ENCODE data around the gene CENPX. TPM values are rescaled to one million over a fixed set of nuclear protein-coding genes. Genes with fewer than 3 reads are reported as not detected.

CENPX gene
- total and polyA plus RNA-seq, 2 of the 13 experiments (the other 11 are each of a cell fraction or from before 2014, with no cell fraction given) = 92.7 to 170 TPM

- TF ChIP-seq RBFOX2 (IDR thresholded peaks at IDR 0.05; ENCODE audit: low read depth, low read length) = peak; percentile 85
- TF ChIP-seq ZNF546 (CRISPR knock-in tag; conservative IDR thresholded peaks at IDR 0.05) = 0 out of 2 replicates have a peak, but pooled peaks have one; percentile 23
- no peak for TF ChIP-seq NFE2 (CRISPR knock-in tag; IDR thresholded peaks at IDR 0.05)
- TF ChIP-seq ZNF326 (CRISPR knock-in tag; IDR thresholded peaks at IDR 0.05; ENCODE audit: borderline replicate concordance) = peak; percentile 90
- peak; percentile 55 for TF ChIP-seq ZBTB4 (CRISPR knock-in tag; IDR thresholded peaks at IDR 0.05; ENCODE audit: borderline replicate concordance)
- 0 out of 2 replicates have a peak, but pooled peaks have one; percentile 5 for TF ChIP-seq GABPB1 (CRISPR knock-in tag; IDR thresholded peaks at IDR 0.05)
- peak; percentile 48; the same call in 1 of the 2 replicates for TF ChIP-seq MTA1 (CRISPR knock-in tag; IDR thresholded peaks at IDR 0.05; ENCODE audit: borderline replicate concordance)
- TF ChIP-seq ZNF670 (CRISPR knock-in tag; IDR thresholded peaks at IDR 0.05; ENCODE audit: borderline replicate concordance) = 0 out of 2 replicates have a peak, but pooled peaks have one; percentile 32
- no peak for TF ChIP-seq TBX3 (IDR thresholded peaks at IDR 0.05; ENCODE audit: borderline replicate concordance)
- 0 out of 2 replicates have a peak, but pooled peaks have one; percentile 18 for TF ChIP-seq KDM2A (CRISPR knock-in tag; IDR thresholded peaks at IDR 0.05; ENCODE audit: borderline replicate concordance, low read depth)
- TF ChIP-seq MATR3 (CRISPR knock-in tag; IDR thresholded peaks at IDR 0.05) = 0 out of 2 replicates have a peak, but pooled peaks have one; percentile 55
- 0 out of 2 replicates have a peak, but pooled peaks have one; percentile 29 for TF ChIP-seq ZNF788 (CRISPR knock-in tag; IDR thresholded peaks at IDR 0.05; ENCODE audit: borderline replicate concordance)
- peak; percentile 17 for TF ChIP-seq TAF15 (IDR thresholded peaks at IDR 0.05; ENCODE audit: low read depth, low read length, poor library complexity, severe bottlenecking)
- peak; percentile 32 for TF ChIP-seq SRSF4 (IDR thresholded peaks at IDR 0.05; ENCODE audit: low read depth, low read length, poor library complexity, severe bottlenecking)
- TF ChIP-seq NCOA1 (CRISPR knock-in tag; IDR thresholded peaks at IDR 0.05) = no peak
- peak; percentile 71 for TF ChIP-seq RBM22 (optimal IDR thresholded peaks at IDR 0.05; ENCODE audit: low read length)
Measured at GRCh38 chr17:82007495-82008257, 15.0 kb downstream of the CENPX start (continued).

Measured in HepG2 (cell line).